Keratinocyte (primary cell): Measurements from ENCODE around the gene TERT.

Experiments
- EZH2 ChIP-seq: IDR thresholded peaks from one replicate; pipeline ENCODE4 v1.6.1; 2012; ENCODE audit warnings: inconsistent platforms, mild to moderate bottlenecking, low read length, moderate library complexity
- TF ChIP-seq, protein P1 (sequence below), 3 experiments: IDR thresholded peaks in 1 of 3; conservative IDR thresholded peaks in 1 of 3; optimal IDR thresholded peaks in 1 of 3; 2 replicates in 2 of 3; 3 replicates in 1 of 3; pipeline versions ENCODE3 to v1.5.1; 2011; ENCODE audit warnings: low read length in 3 of 3, mild to moderate bottlenecking in 3 of 3, moderate library complexity in 2 of 3, control low read depth in 1 of 3, inconsistent platforms in 1 of 3; ENCODE audit not compliant: insufficient read depth in 2 of 3; ENCODE audit errors: extremely low read depth in 1 of 3

DNA sequence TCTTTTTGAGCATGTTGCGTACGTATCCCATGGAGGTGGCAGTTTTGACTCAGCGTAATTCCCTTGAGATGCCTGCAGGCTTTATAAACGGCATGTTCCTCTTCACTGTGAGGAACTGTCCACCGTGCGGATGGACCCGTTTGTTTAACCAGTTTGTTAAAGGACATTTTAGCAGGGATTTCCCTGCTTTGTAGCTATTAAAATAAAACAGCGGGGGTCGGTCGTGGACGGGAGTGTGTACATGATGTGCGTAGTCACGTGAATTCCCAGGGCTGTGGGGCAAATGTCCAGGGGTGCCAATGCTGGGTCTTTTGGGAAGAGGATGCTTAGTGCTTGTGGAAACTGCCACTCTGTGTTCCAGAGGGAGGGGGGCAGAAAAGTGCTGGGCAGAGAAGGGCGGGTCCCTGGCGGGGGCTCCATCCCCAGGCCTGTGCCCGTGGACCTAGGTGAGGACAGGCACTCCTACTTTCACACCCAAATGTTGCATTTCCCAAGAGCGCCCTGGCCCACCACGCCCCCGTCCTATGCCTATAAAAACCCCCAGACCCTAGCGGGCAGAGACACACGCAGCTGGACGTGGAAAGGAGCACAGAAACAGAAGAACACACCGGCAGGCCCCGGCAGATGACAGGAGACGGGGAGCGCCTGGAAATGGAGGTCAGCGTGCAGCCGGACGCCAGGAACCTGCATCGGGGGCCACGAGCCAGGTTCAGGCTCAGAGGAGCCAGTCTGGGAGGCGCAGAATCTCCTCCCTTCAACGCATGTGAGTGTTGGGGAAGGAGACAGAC is 4.0 kb upstream of the TERT start:
- TF ChIP-seq, protein P1, sequence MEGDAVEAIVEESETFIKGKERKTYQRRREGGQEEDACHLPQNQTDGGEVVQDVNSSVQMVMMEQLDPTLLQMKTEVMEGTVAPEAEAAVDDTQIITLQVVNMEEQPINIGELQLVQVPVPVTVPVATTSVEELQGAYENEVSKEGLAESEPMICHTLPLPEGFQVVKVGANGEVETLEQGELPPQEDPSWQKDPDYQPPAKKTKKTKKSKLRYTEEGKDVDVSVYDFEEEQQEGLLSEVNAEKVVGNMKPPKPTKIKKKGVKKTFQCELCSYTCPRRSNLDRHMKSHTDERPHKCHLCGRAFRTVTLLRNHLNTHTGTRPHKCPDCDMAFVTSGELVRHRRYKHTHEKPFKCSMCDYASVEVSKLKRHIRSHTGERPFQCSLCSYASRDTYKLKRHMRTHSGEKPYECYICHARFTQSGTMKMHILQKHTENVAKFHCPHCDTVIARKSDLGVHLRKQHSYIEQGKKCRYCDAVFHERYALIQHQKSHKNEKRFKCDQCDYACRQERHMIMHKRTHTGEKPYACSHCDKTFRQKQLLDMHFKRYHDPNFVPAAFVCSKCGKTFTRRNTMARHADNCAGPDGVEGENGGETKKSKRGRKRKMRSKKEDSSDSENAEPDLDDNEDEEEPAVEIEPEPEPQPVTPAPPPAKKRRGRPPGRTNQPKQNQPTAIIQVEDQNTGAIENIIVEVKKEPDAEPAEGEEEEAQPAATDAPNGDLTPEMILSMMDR (optimal IDR thresholded peaks at IDR 0.05 in 1 of 3, IDR thresholded peaks at IDR 0.05 in 1 of 3, conservative IDR thresholded peaks at IDR 0.05 in 1 of 3; ENCODE audit: extremely low read depth in 1 of 3, insufficient read depth in 2 of 3, low read length in 3 of 3) = no peak
- TF ChIP-seq EZH2 = no peak
